PC-9 (cell line): ENCODE results near the gene GNA12.

ENCODE experiments used
- CTCF ChIP-seq: fragments of 200-600 bp; sonication (generic); conservative IDR thresholded peaks from 2 replicates; pipeline ENCODE4 v1.6.1; 2017; ENCODE audit warnings: mixed run types, antibody characterized with exemption, mild to moderate bottlenecking, moderate library complexity
- EZH2 ChIP-seq: fragments of 200-600 bp; sonication (generic); IDR thresholded peaks from 2 replicates; pipeline ENCODE4 v1.8.0; 2017; ENCODE audit warnings: antibody characterized with exemption, low read depth

GRCh38 chr7:2892549-2892948 lies 48.4 kb upstream of the GNA12 start:
- TF ChIP-seq CTCF, result no peak
- TF ChIP-seq EZH2, result no peak
